ENCODE measurements around the gene TLR5.
"Not testable (repeated sequence)": the region's sequence is repeated elsewhere in the genome, so short reads cannot be mapped to it uniquely, and the experiment has no call there.

The TLR5 gene

DNA sequence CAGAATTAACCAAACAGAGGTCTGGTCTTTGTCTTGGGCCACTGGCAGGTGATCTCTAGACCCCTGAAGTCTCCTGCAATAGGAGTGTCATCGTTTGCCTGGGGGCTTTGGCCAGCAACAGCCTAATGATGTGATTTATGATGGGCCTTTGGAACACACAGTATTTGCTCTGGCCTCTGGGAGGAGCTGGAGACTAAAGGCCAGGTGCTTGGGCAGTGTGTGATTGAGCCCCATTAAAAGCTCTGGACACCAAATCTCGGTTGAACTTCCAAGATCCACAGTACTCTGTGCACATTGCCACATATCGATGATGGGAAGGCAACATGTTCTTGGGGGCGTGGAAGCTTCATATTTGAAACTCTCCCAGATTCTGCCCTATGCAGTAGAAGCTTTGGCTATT is 32.0 kb upstream of the TLR5 start:
- TF ChIP-seq, protein P1, sequence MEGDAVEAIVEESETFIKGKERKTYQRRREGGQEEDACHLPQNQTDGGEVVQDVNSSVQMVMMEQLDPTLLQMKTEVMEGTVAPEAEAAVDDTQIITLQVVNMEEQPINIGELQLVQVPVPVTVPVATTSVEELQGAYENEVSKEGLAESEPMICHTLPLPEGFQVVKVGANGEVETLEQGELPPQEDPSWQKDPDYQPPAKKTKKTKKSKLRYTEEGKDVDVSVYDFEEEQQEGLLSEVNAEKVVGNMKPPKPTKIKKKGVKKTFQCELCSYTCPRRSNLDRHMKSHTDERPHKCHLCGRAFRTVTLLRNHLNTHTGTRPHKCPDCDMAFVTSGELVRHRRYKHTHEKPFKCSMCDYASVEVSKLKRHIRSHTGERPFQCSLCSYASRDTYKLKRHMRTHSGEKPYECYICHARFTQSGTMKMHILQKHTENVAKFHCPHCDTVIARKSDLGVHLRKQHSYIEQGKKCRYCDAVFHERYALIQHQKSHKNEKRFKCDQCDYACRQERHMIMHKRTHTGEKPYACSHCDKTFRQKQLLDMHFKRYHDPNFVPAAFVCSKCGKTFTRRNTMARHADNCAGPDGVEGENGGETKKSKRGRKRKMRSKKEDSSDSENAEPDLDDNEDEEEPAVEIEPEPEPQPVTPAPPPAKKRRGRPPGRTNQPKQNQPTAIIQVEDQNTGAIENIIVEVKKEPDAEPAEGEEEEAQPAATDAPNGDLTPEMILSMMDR (conservative IDR thresholded peaks at IDR 0.05; ENCODE audit: low read depth, low read length) = peak; percentile 32
- H3K4me3 ChIP-seq (ENCODE audit: low read length) = no peak overlapping the region
- no peak for DNase-seq (ENCODE audit: low read depth)

- not testable (repeated sequence) for H3K4me3 ChIP-seq (ENCODE audit: low read length); DNase-seq (ENCODE audit: low read depth)
Measured at GRCh38 chr1:223169458-223169857, 26.4 kb upstream of the TLR5 start.

DNA sequence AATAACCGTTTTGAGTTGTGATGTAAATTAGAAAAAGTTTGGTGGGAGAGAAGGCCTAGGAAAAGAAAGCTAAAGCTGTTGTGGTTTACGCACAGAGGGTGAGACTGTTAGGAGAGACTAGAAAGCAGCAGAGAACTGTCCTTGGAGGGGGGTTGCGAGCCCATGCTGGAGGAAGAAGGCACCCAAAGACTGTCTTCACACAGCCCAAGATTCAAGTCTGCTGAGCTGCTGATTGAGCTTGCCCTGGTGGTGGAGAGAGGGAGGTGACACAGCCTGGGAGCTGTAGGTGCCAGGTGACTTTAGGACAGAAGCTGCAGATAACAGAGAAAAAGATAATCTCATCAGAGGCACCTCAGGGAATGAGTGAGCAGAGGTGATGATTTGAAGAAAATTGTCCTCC is 18.3 kb upstream of the TLR5 start:
- no peak for DNase-seq (ENCODE audit: low read depth)
- TF ChIP-seq, protein P1 (conservative IDR thresholded peaks at IDR 0.05; ENCODE audit: low read depth, low read length) = no peak
- no peak overlapping the region for H3K4me3 ChIP-seq (ENCODE audit: low read length)

DNA sequence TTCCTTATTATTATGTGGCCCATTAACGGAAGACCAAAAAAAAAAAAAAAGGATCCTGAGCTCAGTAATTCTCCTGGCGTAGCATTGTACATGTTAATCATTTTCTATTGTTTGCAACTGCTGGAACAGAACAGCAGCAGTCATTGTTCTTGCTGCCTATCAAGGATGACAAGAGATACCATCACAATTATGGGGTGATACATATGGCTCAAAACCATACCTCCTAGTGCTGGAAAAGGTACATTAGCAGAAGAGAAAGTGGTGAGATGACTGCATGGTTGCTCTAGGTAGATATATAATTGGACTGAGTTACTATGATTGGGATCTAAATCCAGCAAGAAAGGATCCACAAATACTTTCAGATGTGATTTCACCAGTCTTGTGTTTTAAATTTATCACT is 13.3 kb upstream of the TLR5 start:
- no peak overlapping the region for H3K4me3 ChIP-seq (ENCODE audit: low read length)
- no peak for DNase-seq (ENCODE audit: low read depth)
- TF ChIP-seq, protein P1 (conservative IDR thresholded peaks at IDR 0.05; ENCODE audit: low read depth, low read length) = no peak

GRCh38 chr1:223155153-223155552 is 12.1 kb upstream of the TLR5 start:
- TF ChIP-seq, protein P1 (conservative IDR thresholded peaks at IDR 0.05; ENCODE audit: low read depth, low read length) = no peak
- no peak overlapping the region for H3K4me3 ChIP-seq (ENCODE audit: low read length)
- no peak for DNase-seq (ENCODE audit: low read depth)

GRCh38 chr1:223153177-223154119 is 10.4 kb upstream of the TLR5 start:
- H3K4me3 ChIP-seq (ENCODE audit: low read length) = no peak overlapping the region
- no peak for DNase-seq (ENCODE audit: low read depth)
- TF ChIP-seq, protein P1 (conservative IDR thresholded peaks at IDR 0.05; ENCODE audit: low read depth, low read length) = no peak

DNA sequence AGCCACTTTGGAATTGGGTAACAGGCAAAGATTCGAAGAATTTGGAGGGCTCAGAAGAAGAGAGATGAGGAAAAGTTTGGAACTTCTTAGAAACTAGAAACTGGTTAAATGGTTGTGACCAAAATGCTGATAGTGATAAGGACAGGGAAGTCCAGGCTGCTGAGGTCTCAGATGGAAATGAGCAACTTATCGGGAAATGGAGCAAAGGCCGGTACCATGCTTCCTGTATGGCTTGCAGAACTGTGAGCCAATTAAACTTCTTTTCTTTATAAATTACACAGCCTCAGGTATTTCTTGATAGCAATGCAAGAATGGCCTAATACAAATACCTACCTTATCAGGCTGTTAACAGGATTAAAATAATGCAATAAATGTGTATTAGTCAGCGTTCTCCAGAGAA is 9.4 kb upstream of the TLR5 start:
- DNase-seq (ENCODE audit: low read depth) = no peak
- TF ChIP-seq, protein P1 (conservative IDR thresholded peaks at IDR 0.05; ENCODE audit: low read depth, low read length) = no peak

More for the DNA sequence above, 9.4 kb upstream of the TLR5 start:
- no peak overlapping the region for H3K4me3 ChIP-seq (ENCODE audit: low read length)

Data from retinal pigment epithelial cell (primary cell).